HEK293 (cell line): ENCODE data around the gene ATXN2.
A peak's percentile ranks its signal among the peaks of the same experiment; 100 is the strongest.
"Not testable (repeated sequence)": the region's sequence is repeated elsewhere in the genome, so short reads cannot be mapped to it uniquely, and the experiment has no call there.

Source experiments
- CTCF ChIA-PET: fragments of 350-600 bp; formaldehyde crosslinking; extraction: SDS; loops from one replicate; lab custom pipeline; 2021; ENCODE audit warnings: antibody characterized with exemption; lab: Yijun Ruan, JAX
- POLR2A ChIA-PET: fragments of 300-600 bp; formaldehyde crosslinking; extraction: SDS; loops from one replicate; lab custom pipeline; 2020; ENCODE audit warnings: antibody characterized with exemption, inconsistent platforms; lab: Yijun Ruan, JAX
- H3K27ac ChIP-seq: fragments of 200-500 bp; sonication (Bioruptor generic); 2 replicates; pipeline ENCODE4 v1.5.1; 2014; ENCODE audit warnings: low read depth, low read length, control low read depth, inconsistent platforms; ENCODE audit errors: extremely low read depth
- H3K36me3 ChIP-seq, 2 experiments: fragments of 200-500 bp in 1 of 2; sonication (Bioruptor generic) in 1 of 2; 1 replicate in 1 of 2; 2 replicates in 1 of 2; pipeline ENCODE4 v1.5.1; 2014 to 2017; ENCODE audit warnings: inconsistent platforms in 2 of 2, low read length in 2 of 2; ENCODE audit not compliant: control insufficient read depth in 2 of 2, insufficient read depth in 1 of 2
- H3K4me1 ChIP-seq: fragments of 200-500 bp; sonication (Bioruptor generic); 2 replicates; pipeline ENCODE4 v1.5.1; 2014; ENCODE audit warnings: mild to moderate bottlenecking, low read length, inconsistent platforms; ENCODE audit not compliant: control insufficient read depth, insufficient read depth
- H3K4me3 ChIP-seq: 2 replicates; pipeline ENCODE4 v1.5.1; 2011; ENCODE audit warnings: low read depth, mild to moderate bottlenecking, control low read depth, low read length, moderate library complexity
- H3K9me3 ChIP-seq: fragments of 200-500 bp; sonication (Bioruptor generic); 2 replicates; pipeline ENCODE4 v1.5.1; 2014; ENCODE audit warnings: low read depth, low read length, inconsistent platforms; ENCODE audit not compliant: control insufficient read depth, insufficient read depth
- GLIS1 ChIP-seq: fragments of 450-650 bp; formaldehyde crosslinking; IDR thresholded peaks from 2 replicates; pipeline ENCODE4 v1.5.1; 2016; ENCODE audit warnings: missing biosample characterization, missing genetic modification characterization
- OSR2 ChIP-seq: fragments of 450-650 bp; formaldehyde crosslinking; IDR thresholded peaks from 2 replicates; pipeline ENCODE4 v1.5.1; 2016; ENCODE audit warnings: missing biosample characterization, missing genetic modification characterization
- PRDM6 ChIP-seq: fragments of 450-650 bp; formaldehyde crosslinking; IDR thresholded peaks from 2 replicates; pipeline ENCODE4 v1.5.1; 2017; ENCODE audit warnings: missing biosample characterization, missing genetic modification characterization
- SCRT1 ChIP-seq: fragments of 450-650 bp; formaldehyde crosslinking; IDR thresholded peaks from 2 replicates; pipeline ENCODE4 v1.5.1; 2016; ENCODE audit warnings: missing biosample characterization, missing genetic modification characterization, borderline replicate concordance
- SCRT2 ChIP-seq: fragments of 450-650 bp; formaldehyde crosslinking; IDR thresholded peaks from 2 replicates; pipeline ENCODE4 v1.5.1; 2016; ENCODE audit warnings: missing biosample characterization, missing genetic modification characterization
- SP2 ChIP-seq: fragments of 450-650 bp; formaldehyde crosslinking; IDR thresholded peaks from 2 replicates; pipeline ENCODE4 v1.5.1; 2016; ENCODE audit warnings: missing biosample characterization, missing genetic modification characterization
- SP7 ChIP-seq: fragments of 450-650 bp; formaldehyde crosslinking; IDR thresholded peaks from 2 replicates; pipeline ENCODE4 v1.5.1; 2016; ENCODE audit warnings: missing biosample characterization, missing genetic modification characterization
- TSHZ1 ChIP-seq: fragments of 450-650 bp; formaldehyde crosslinking; IDR thresholded peaks from 2 replicates; pipeline ENCODE4 v1.5.1; 2016; ENCODE audit warnings: missing biosample characterization, missing genetic modification characterization, borderline replicate concordance
- WT1 ChIP-seq: fragments of 450-650 bp; formaldehyde crosslinking; IDR thresholded peaks from 2 replicates; pipeline ENCODE4 v1.5.1; 2016; ENCODE audit warnings: missing biosample characterization, missing genetic modification characterization
- ZBTB8A ChIP-seq: fragments of 450-650 bp; formaldehyde crosslinking; IDR thresholded peaks from 2 replicates; pipeline ENCODE4 v1.5.1; 2016; ENCODE audit warnings: missing biosample characterization, missing genetic modification characterization
- ZEB2 ChIP-seq: fragments of 450-650 bp; formaldehyde crosslinking; IDR thresholded peaks from 2 replicates; pipeline ENCODE4 v1.5.1; 2016; ENCODE audit warnings: missing biosample characterization, missing genetic modification characterization
- ZIC2 ChIP-seq: fragments of 450-650 bp; formaldehyde crosslinking; IDR thresholded peaks from 2 replicates; pipeline ENCODE4 v1.5.1; 2016; ENCODE audit warnings: missing biosample characterization, missing genetic modification characterization
- ZNF121 ChIP-seq: fragments of 450-650 bp; formaldehyde crosslinking; IDR thresholded peaks from 2 replicates; pipeline ENCODE4 v1.5.1; 2016; ENCODE audit warnings: missing biosample characterization, missing genetic modification characterization
- ZNF24 ChIP-seq: fragments of 450-650 bp; formaldehyde crosslinking; IDR thresholded peaks from 2 replicates; pipeline ENCODE4 v1.5.1; 2016; ENCODE audit warnings: missing biosample characterization, missing genetic modification characterization
- ZNF335 ChIP-seq: fragments of 450-650 bp; formaldehyde crosslinking; conservative IDR thresholded peaks from 2 replicates; pipeline ENCODE4 v1.5.1; 2016; ENCODE audit warnings: missing biosample characterization, missing genetic modification characterization
- ZNF423 ChIP-seq: fragments of 450-650 bp; formaldehyde crosslinking; IDR thresholded peaks from 2 replicates; pipeline ENCODE4 v1.5.1; 2016; ENCODE audit warnings: missing biosample characterization, missing genetic modification characterization
- ZNF501 ChIP-seq: fragments of 450-650 bp; formaldehyde crosslinking; IDR thresholded peaks from 2 replicates; pipeline ENCODE4 v1.5.1; 2016; ENCODE audit warnings: missing biosample characterization, missing genetic modification characterization
- ZNF600 ChIP-seq: fragments of 450-650 bp; formaldehyde crosslinking; IDR thresholded peaks from 2 replicates; pipeline ENCODE4 v1.5.1; 2016; ENCODE audit warnings: missing biosample characterization, missing genetic modification characterization
- ZXDB ChIP-seq: fragments of 450-650 bp; formaldehyde crosslinking; IDR thresholded peaks from 2 replicates; pipeline ENCODE4 v1.5.1; 2016; ENCODE audit warnings: missing biosample characterization, missing genetic modification characterization
- TF ChIP-seq, protein P1 (sequence below): fragments of 450-650 bp; formaldehyde crosslinking; IDR thresholded peaks from 2 replicates; pipeline ENCODE4 v1.5.1; 2016; ENCODE audit warnings: missing biosample characterization, missing genetic modification characterization
- TF ChIP-seq, protein P2 (sequence below): fragments of 450-650 bp; formaldehyde crosslinking; IDR thresholded peaks from 2 replicates; pipeline ENCODE4 v1.5.1; 2016; ENCODE audit warnings: missing biosample characterization, missing genetic modification characterization
- TF ChIP-seq, protein P3 (sequence below): fragments of 450-650 bp; formaldehyde crosslinking; IDR thresholded peaks from 2 replicates; pipeline ENCODE4 v1.5.1; 2016; ENCODE audit warnings: missing biosample characterization, missing genetic modification characterization
- TF ChIP-seq, protein P4 (sequence below): fragments of 450-650 bp; formaldehyde crosslinking; IDR thresholded peaks from 2 replicates; pipeline ENCODE4 v1.5.1; 2016; ENCODE audit warnings: missing biosample characterization, missing genetic modification characterization

The ATXN2 gene

DNA sequence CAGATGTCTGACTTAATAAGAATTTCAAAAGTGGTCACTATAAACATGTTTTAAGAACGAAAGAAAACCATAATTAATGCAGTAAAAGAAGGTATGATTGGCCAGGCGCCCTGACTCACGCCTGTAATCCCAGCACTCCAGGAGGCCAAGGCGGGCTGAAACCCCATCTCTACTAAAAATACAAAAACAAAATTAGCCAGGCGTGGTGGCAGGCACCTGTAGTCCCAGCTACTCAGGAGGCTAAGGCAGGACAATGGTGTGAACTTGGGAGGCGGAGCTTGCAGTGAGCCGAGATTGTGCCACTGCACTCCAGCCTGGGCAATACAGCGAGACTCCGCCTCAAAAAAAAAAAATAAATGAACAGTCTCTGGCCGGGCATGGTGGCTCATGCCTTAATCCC is 38.3 kb downstream of the ATXN2 start:
- POLR2A ChIA-PET, H3K27ac ChIP-seq, H3K4me3 ChIP-seq, H3K9me3 ChIP-seq, H3K4me1 ChIP-seq, H3K36me3 ChIP-seq: not testable (repeated sequence)
- TF ChIP-seq ZNF335 (tag by site-specific recombination) (peak; percentile 57), SP2 (tag by site-specific recombination) (peak; percentile 49), ZEB2 (tag by site-specific recombination) (0 out of 2 replicates have a peak, but pooled peaks have one; percentile 50), GLIS1 (tag by site-specific recombination) (peak; percentile 91), ZNF600 (tag by site-specific recombination) (peak; percentile 29; the same call in 1 of the 2 replicates), ZXDB (tag by site-specific recombination) (0 out of 2 replicates have a peak, but pooled peaks have one; percentile 24), SP7 (tag by site-specific recombination) (peak; percentile 52), ZNF24 (tag by site-specific recombination) (0 out of 2 replicates have a peak, but pooled peaks have one; percentile 23), TSHZ1 (0 out of 2 replicates have a peak, but pooled peaks have one; percentile 13), ZNF423 (0 out of 2 replicates have a peak, but pooled peaks have one; percentile 25), ZNF121 (peak; percentile 99), ZIC2 (tag by site-specific recombination) (peak; percentile 42), ZNF501 (tag by site-specific recombination) (0 out of 2 replicates have a peak, but pooled peaks have one; percentile 42), ZBTB8A (tag by site-specific recombination) (peak; percentile 36), PRDM6 (tag by site-specific recombination) (peak; percentile 80), SCRT2 (tag by site-specific recombination) (peak; percentile 85), OSR2 (tag by site-specific recombination) (peak; percentile 93), SCRT1 (tag by site-specific recombination) (peak; percentile 99), WT1 (tag by site-specific recombination) (0 out of 2 replicates have a peak, but pooled peaks have one; percentile 42)
- TF ChIP-seq, protein P1, sequence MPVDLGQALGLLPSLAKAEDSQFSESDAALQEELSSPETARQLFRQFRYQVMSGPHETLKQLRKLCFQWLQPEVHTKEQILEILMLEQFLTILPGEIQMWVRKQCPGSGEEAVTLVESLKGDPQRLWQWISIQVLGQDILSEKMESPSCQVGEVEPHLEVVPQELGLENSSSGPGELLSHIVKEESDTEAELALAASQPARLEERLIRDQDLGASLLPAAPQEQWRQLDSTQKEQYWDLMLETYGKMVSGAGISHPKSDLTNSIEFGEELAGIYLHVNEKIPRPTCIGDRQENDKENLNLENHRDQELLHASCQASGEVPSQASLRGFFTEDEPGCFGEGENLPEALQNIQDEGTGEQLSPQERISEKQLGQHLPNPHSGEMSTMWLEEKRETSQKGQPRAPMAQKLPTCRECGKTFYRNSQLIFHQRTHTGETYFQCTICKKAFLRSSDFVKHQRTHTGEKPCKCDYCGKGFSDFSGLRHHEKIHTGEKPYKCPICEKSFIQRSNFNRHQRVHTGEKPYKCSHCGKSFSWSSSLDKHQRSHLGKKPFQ = peak; percentile 99
- TF ChIP-seq, protein P2, sequence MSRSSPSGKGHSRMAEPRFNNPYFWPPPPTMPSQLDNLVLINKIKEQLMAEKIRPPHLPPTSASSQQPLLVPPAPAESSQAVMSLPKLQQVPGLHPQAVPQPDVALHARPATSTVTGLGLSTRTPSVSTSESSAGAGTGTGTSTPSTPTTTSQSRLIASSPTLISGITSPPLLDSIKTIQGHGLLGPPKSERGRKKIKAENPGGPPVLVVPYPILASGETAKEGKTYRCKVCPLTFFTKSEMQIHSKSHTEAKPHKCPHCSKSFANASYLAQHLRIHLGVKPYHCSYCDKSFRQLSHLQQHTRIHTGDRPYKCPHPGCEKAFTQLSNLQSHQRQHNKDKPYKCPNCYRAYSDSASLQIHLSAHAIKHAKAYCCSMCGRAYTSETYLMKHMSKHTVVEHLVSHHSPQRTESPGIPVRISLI (tag by site-specific recombination) = 0 out of 2 replicates have a peak, but pooled peaks have one; percentile 18
- TF ChIP-seq, protein P3, sequence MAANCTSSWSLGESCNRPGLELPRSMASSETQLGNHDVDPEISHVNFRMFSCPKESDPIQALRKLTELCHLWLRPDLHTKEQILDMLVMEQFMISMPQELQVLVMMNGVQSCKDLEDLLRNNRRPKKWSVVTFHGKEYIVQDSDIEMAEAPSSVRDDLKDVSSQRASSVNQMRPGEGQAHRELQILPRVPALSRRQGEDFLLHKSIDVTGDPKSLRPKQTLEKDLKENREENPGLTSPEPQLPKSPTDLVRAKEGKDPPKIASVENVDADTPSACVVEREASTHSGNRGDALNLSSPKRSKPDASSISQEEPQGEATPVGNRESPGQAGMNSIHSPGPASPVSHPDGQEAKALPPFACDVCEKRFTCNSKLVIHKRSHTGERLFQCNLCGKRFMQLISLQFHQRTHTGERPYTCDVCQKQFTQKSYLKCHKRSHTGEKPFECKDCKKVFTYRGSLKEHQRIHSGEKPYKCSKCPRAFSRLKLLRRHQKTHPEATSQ (tag by site-specific recombination) = 0 out of 2 replicates have a peak, but pooled peaks have one; percentile 13
- TF ChIP-seq, protein P4, sequence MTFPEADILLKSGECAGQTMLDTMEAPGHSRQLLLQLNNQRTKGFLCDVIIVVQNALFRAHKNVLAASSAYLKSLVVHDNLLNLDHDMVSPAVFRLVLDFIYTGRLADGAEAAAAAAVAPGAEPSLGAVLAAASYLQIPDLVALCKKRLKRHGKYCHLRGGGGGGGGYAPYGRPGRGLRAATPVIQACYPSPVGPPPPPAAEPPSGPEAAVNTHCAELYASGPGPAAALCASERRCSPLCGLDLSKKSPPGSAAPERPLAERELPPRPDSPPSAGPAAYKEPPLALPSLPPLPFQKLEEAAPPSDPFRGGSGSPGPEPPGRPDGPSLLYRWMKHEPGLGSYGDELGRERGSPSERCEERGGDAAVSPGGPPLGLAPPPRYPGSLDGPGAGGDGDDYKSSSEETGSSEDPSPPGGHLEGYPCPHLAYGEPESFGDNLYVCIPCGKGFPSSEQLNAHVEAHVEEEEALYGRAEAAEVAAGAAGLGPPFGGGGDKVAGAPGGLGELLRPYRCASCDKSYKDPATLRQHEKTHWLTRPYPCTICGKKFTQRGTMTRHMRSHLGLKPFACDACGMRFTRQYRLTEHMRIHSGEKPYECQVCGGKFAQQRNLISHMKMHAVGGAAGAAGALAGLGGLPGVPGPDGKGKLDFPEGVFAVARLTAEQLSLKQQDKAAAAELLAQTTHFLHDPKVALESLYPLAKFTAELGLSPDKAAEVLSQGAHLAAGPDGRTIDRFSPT (tag by site-specific recombination) = peak; percentile 65; the same call in 1 of the 2 replicates
- CTCF ChIA-PET = interaction anchor here (1.3 kb wide), 1 partner anchor 230 kb away, joined by 4 read pairs; no protein-coding TSS in a partner anchor
